GM19438 (cell line): ENCODE data around the gene HCN1.
"Not testable (repeated sequence)": the region's sequence is repeated elsewhere in the genome, so short reads cannot be mapped to it uniquely, and the experiment has no call there.

Source experiments
- ATAC-seq: cut with Tn5 transposase; IDR thresholded peaks from one replicate; pipeline ENCODE4 v1.9.1; 2021; ENCODE audit warnings: low read depth; ENCODE audit not compliant: unreplicated experiment

HCN1 gene

DNA sequence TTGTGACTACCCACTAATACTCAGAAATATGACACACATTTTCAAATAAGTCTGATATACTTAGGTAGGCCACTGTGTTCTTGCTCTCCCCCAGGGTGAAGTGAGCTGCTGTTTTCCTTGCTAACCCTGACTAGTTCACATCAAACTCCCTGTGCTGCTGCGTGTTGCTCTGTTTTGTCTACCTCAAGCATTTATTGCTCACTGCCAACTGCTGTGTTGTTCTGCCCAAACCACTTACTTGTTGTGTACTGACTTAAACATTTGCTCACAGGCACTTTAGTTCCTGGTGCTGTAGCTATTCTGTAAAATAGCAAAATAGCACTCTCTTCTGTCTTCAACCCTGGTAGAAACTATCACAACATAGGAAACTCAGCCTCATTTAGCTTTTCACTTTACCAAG, 255.7 kb downstream of the HCN1 start:
- no peak for ATAC-seq

DNA sequence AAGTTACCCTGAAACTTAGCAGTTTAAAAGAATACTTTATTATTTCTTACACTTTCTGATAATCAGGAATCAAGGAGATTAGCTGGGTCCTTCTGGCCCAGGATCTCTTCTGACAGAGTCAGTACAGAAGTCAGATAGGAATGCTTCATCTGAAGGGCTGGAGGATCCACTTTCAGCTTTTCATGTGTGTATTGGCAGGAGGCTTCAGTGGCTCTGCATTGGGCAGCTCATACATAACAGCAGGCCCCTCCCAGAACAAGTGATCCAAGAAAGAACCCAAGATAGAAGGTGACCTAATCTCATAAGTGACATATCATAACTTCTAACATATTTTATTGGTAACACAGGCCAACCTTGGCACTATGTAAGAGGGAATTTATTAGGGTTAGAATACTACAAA, 258.4 kb downstream of the HCN1 start:
- ATAC-seq, result no peak

DNA sequence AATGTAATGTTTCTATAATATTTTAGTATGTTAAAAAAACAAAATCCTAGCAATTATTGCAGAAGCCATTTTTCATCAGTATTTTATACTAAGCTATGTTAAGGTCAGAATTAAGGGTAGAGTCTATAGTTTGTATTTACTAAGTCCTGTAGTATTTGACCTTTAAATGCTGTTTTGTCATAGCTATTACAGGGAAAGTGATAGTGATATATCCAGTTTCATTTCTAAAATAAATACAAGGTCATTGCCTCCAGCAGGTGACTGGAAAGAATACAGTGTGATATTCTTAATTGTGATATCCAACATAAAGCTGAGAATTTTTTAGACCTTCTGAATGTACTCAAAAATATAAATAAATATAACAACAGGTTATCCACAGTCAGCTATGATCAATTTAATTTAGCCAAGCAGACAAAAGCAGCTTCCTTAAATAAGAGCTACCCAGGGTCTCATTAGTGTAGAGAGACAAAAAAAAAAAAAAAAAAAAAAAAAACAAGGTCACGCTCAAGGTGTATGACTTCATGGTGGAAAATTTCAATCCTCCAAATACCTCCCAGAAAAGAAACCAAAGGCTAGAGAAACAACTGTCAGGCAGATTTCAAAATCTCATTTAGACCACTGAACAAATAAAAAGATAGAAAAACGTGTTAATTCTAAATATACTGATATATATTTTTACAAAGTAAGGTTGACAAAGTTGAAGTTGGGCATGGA, 278.7 kb downstream of the HCN1 start:
- ATAC-seq, result no peak

- ATAC-seq, result no peak
Observed at GRCh38 chr5:45414620-45415573, 281.3 kb downstream of the HCN1 start.

GRCh38 chr5:45411971-45412612, 284.1 kb downstream of the HCN1 start:
- ATAC-seq, result no peak

DNA sequence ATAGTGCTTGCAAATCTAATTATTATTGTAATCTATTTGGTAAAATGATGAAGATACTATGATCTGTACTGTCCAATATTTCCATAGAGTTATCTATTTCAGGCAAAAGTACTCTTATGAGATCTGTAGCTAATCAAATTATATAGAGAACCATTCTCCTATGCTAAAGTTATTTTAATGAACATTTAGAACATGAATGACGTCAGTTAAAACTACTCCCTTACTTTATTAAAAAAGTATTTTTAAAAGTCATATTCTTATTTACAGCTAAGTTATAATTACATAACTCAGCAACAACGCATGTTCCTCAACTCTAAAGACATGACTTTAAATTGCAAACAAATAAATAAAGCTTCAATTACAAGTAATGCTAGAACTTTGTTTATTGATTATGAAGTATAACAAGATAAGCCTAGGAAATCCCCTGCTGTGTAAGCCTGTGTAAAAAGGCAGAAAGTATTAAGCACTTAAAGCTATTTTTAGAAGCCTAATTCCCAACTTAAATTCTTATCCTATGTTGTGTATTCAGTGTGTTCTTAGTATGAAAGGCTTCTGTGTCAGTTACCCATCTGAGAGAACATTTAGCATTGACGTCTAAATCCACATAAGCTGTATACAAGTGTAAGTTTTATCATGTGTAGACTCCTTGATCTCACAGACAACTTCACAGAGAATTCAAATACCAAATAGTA, 285.7 kb downstream of the HCN1 start:
- no peak for ATAC-seq

- no peak for ATAC-seq
Observed at GRCh38 chr5:45408067-45408466, 288.1 kb downstream of the HCN1 start.

DNA sequence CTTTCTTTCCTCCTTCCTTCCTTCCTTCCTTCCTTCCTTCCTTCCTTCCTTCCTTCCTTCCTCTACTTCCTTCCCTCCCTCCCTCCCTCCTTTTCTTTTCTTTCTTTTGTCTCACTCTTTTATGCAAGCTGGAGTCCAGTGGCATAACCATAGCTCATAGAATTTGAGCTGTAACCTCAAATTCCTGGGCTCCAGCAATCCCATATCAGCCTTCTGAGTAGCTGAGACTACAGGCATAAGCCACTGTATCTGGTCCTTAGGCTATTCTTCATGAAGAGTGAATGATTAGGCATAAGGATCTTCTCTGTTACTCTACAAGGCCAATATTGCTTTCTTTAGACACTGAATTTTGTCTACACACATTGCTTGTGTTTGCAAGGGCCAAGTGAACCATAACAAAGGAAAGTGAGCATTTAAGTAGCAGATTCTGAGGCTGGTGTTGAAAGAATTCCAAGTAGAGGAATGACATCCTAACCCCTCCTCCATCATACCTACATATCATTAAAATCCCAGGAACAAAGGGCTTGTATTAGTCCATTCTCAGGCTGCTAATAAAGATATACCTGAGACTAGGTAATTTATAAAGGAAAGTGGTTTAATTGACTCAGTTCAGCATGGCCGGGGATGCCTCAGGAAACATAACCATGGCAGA, 293.2 kb downstream of the HCN1 start:
- no peak for ATAC-seq

- ATAC-seq, result no peak
Observed at GRCh38 chr5:45399041-45399440, 297.1 kb downstream of the HCN1 start.

DNA sequence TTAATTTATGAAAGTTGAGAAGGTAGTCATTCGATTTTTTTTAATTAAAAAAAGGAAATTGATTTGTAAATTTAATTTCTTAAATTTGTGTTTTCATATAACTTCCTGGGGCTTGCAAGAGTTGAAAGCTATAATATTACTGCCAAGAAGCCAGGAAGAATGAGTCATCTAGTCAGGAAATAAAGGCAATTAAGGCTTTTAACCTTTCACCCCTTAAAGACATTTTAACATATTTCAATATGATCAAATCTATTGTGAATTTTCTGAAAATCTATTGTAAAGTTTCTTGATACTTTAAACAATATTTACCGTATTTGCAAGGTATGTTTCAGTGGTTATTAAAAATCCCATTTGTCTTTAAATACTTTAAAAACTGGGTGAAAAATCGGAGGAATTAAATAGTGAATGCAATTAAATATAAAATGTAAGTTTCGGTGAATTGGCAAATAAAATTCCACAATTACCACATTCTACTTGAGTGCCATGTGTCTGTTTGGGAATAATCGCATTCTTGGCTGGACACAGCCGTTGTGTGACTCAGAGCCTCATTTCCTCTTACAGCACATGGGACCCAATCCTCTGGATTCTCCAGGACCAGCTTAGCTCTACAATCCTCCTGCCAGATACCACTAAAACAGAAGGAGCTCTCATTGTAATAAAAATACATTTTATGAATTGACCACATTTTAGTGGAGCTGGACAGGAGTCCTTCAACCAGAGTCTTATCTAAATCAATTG, 310.7 kb downstream of the HCN1 start:
- ATAC-seq, result no peak

GRCh38 chr5:45383985-45384384, 312.2 kb downstream of the HCN1 start:
- no peak for ATAC-seq

DNA sequence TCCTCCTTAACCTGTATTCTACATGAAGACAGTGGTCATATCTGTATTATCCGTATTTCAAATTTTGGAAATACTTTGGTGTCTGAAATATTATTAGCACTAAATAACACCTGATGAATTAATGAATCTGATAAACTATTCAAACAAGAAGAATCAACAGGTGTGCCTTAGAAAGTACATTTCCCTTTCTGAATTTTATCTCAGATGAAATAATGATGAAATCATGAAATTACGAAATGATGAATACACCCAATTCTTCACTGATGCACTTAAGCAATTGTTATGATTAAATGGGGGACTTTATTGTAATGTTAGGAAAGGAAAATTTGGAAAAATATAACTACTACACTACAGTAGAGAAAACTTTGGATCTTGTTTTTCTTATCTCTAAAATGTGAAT, 313.6 kb downstream of the HCN1 start:
- no peak for ATAC-seq

DNA sequence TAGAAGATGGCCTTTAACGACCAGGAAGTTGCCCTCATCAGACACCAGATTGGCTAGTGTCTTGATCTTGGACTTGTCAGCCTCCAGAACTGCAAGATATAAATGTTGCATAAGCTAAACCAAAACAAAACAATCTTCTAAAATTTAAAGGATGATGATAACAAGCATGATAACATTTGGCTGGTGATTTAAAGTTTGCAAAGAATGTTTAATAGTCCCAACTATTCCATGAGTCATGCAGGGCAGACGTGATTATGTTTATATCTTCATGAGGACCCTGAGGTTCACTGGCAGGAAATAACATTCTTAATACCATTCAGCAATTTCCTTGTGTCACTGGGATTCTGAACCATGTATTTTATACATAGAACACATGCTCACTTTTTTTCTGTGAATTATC, 319.8 kb downstream of the HCN1 start:
- no peak for ATAC-seq

DNA sequence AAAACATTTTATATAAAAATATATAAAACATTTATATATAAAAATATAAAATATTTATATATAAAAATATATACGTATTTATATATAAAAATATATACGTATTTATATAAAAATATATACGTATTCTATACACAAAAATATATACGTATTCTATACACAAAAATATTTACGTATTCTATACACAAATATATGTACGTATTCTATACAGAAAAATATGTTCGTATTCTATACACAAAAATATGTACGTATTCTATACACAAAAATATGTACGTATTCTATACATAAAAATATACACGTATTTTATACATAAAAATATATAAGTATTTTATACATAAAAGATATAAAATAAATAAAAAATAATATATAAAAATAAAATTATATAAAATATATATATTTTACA, 323.6 kb downstream of the HCN1 start:
- ATAC-seq, result no peak

GRCh38 chr5:45371423-45371822, 324.8 kb downstream of the HCN1 start:
- ATAC-seq, result not testable (repeated sequence)

DNA sequence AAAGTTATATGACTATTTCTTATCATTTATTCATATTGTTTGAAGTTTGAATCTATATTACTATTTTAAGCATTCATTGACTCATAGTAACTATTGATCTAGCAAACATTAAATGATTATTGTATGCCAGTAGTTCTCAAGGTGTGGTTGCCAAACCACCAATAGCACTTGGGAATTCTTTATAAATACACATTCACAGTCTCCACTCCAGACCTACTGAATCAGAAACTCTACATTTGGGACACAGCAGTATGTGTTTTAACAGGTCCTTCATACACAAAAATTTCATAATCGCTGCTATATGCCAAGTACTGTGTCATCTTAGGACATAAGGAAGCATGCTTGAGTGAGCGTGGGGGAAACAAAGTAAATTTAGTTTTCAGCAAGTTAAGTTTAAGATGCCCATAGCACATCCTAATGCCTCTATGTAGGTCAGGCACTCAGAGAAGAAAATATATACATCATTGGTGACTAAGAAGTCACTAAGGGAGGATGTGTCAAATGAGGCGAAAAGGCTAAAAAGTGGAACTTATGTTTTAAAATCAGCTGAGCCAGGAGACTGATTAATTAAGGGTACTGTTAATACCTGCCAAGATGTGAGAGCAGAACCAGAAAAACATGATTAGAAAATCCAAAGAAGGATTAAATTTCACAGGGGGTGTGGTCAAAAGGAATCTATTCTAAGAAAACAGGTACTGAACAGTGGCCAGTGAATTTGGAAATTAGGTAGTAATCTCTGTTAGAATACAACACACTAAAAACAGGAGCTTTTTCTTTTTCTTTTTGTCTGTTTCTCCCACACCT, 340.8 kb downstream of the HCN1 start:
- no peak for ATAC-seq

DNA sequence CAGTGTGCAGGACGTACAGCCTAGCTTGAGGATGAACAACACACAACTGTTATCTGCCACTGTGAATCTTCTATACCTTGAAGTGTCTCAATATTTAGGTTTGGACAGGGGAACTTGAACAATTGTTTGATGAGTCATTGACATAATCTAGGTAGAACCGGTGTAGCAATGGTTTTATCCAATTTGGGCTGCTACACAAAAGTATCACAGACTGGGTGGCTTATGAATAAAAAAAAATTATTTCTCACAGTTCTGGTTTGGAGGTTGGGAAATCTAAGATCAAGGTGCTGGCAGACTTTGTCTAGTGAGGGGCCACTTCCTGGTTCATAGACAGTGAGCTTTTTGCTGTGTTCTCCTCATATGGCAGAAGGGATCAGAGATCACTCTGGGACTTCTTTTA, 359.7 kb downstream of the HCN1 start:
- no peak for ATAC-seq

- ATAC-seq, result no peak
Observed at GRCh38 chr5:45335978-45336377, 360.2 kb downstream of the HCN1 start.

DNA sequence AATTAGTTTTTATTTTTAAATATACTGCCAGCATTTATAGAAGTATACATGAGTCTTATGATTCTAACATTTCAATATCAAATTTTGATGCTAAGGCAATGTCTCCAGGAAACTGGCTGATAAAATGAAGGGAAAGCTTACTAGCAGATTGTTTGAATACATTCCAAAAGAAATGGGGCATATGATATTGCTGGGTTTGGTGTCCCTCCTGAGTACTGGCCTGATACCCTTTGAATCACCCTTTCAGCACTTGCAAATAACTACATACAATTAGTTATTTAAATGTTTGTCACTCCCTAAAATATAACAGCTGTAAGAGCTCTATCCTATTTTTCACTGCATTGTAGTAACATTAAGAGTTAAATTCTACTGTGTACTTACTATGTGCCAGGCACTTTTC, 360.8 kb downstream of the HCN1 start:
- no peak for ATAC-seq
